Karpas-422 (cell line): ENCODE data around the gene CTBP1. TPM values are rescaled to one million over a fixed set of nuclear protein-coding genes. Genes with fewer than 3 reads are reported as not detected.

Experiments
- DNase-seq: peaks from one replicate; pipeline ENCODE4 v3.0.0-alpha.2; 2015
- H2AFZ ChIP-seq: fragments of 200-600 bp; sonication (generic); 2 replicates; pipeline ENCODE4 v1.6.1; 2014; ENCODE audit warnings: antibody characterized with exemption, low read length, mixed read lengths
- H3K27ac ChIP-seq: fragments of 200-600 bp; sonication (generic); 2 replicates; pipeline ENCODE4 v1.5.1; 2014; ENCODE audit warnings: mild to moderate bottlenecking, low read length, moderate library complexity
- H3K27me3 ChIP-seq: fragments of 200-600 bp; sonication (generic); 2 replicates; pipeline ENCODE4 v1.6.1; 2014; ENCODE audit warnings: low read length, mixed read lengths
- H3K36me3 ChIP-seq: fragments of 200-600 bp; sonication (generic); 2 replicates; pipeline ENCODE4 v1.6.1; 2014; ENCODE audit warnings: low read length, mixed read lengths; ENCODE audit not compliant: insufficient read depth
- H3K4me1 ChIP-seq: fragments of 200-600 bp; sonication (generic); 2 replicates; pipeline ENCODE4 v1.6.1; 2014; ENCODE audit warnings: mild to moderate bottlenecking, low read length, mixed read lengths
- H3K4me2 ChIP-seq: fragments of 200-600 bp; sonication (generic); 2 replicates; pipeline ENCODE4 v1.6.1; 2014; ENCODE audit warnings: low read length, low read depth, mild to moderate bottlenecking; ENCODE audit not compliant: poor library complexity, severe bottlenecking
- H3K4me3 ChIP-seq: fragments of 200-600 bp; sonication (generic); 2 replicates; pipeline ENCODE4 v1.5.1; 2014; ENCODE audit warnings: mild to moderate bottlenecking, antibody characterized with exemption, low read length, mixed read lengths
- H3K79me2 ChIP-seq: fragments of 200-600 bp; sonication (generic); 2 replicates; pipeline ENCODE4 v1.6.1; 2014; ENCODE audit warnings: mild to moderate bottlenecking, low read length, mixed read lengths
- H3K9ac ChIP-seq: fragments of 200-600 bp; sonication (generic); 2 replicates; pipeline ENCODE4 v1.6.0; 2014; ENCODE audit warnings: low read length
- H3K9me2 ChIP-seq: fragments of 200-600 bp; sonication (generic), shearing (Covaris generic); replicated peaks from 2 replicates; pipeline ENCODE4 v1.6.0; 2014; ENCODE audit warnings: mild to moderate bottlenecking, low read length, moderate library complexity; ENCODE audit not compliant: insufficient read depth
- H3K9me3 ChIP-seq: fragments of 300-700, 200-600 bp; sonication (generic); 2 replicates; pipeline ENCODE4 v1.6.1; 2014; ENCODE audit warnings: low read length, mixed read lengths
- H4K20me1 ChIP-seq: fragments of 200-600 bp; sonication (generic); 2 replicates; pipeline ENCODE4 v1.6.1; 2014; ENCODE audit warnings: mild to moderate bottlenecking, antibody characterized with exemption, low read length, low read depth; ENCODE audit not compliant: insufficient read depth
- total RNA-seq: library from RNA; depleted of rRNA; stranded (reverse); fragments of >200 nt; shearing (Covaris generic); gene quantifications from 2 replicates; pipeline ENCODE4 v1.2.3, GENCODE V29; 2014; ENCODE audit warnings: low replicate concordance

The CTBP1 gene
- total RNA-seq, 1 experiment from 2014 or later = 86.9 TPM

GRCh38 chr4:1250921-1251772, 2.2 kb upstream of the CTBP1 start:
- Histone ChIP-seq H3K4me2 (no peak overlapping the region), H3K9me3 (no peaks in the 10 kb centered on the region), H3K79me2 (peaks cover 18% of the 10 kb centered on the region), H3K27ac (no peak overlapping the region), H3K36me3 (no peaks in the 10 kb centered on the region; the same call in 1 of the 2 replicates), H3K4me1 (peaks cover 22% of the 10 kb centered on the region), H3K9ac (no peak overlapping the region), H3K4me3 (no peak overlapping the region), H3K9me2 (no peaks in the 10 kb centered on the region), H4K20me1 (peaks cover 14% of the 10 kb centered on the region), H3K27me3 (no peaks in the 10 kb centered on the region; the same call in 1 of the 2 replicates), H2AFZ (no peak overlapping the region)
- no peak for DNase-seq

DNA sequence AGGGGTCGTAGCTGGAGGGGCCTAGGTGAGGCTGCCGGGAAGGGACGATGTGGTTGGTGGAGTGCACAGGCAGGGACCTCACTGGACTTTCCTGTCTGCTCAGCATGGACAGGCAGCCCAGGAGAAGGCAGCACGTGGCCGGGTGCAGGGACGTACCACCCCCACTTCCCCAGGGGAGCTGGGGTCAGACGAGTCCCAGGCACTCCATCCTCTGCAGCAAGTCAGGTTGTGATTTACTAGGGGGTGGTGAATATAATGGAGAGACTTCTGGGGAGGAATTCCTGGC, 1.5 kb upstream of the CTBP1 start:
- Histone ChIP-seq H4K20me1 (peaks cover 20% of the 10 kb centered on the region), H3K79me2 (peaks cover 25% of the 10 kb centered on the region), H3K27me3 (no peaks in the 10 kb centered on the region; the same call in 1 of the 2 replicates), H3K36me3 (no peaks in the 10 kb centered on the region; the same call in 1 of the 2 replicates), H2AFZ (no peak overlapping the region), H3K4me2 (peak overlapping the region; percentile 81), H3K4me1 (peaks cover 24% of the 10 kb centered on the region), H3K27ac (no peak overlapping the region), H3K4me3 (peak overlapping the region; percentile 71; the same call in 1 of the 2 replicates), H3K9me2 (no peaks in the 10 kb centered on the region), H3K9ac (peak overlapping the region; percentile 91; the same call in 1 of the 2 replicates), H3K9me3 (no peaks in the 10 kb centered on the region)
- DNase-seq = no peak

DNA sequence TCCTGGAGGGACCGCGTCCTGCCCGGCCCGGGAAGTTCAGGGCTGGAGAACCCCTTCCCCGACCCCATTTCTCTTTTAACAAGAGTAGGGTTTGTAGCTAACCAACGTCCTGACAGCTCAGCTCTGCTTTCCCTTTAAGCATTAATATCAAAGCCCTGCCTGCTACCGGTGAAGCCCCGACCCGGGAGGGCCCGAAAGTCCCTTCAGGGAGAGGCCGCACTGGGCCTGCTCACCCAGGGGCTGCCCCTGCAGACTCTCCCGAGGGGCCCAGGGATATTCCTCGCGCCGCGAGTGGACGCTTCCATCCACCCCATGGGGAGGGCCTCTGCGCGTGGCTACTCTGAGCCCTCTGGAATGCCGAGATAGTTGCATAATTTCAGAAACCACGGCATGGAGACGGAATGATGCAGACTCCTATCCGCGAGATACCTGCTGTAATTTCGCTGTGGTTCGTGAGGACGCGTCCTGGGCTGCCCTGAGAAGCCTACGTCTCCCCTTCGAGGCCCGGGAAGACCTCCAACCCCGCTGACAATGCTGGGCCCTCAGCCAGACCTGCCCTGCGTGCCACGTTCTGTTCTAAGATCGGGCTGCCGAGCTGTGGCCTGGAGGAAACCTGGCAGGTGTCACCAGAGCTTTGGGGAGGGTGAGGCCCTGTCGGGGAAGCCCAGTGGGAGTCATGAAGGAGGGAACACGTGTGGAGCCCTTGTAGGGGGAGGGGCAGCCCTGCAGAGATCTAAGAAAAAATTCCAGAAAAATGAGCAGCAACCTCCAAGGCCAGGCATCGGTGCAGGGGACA, 999 bp upstream of the CTBP1 start:
- Histone ChIP-seq H4K20me1 (peaks cover 26% of the 10 kb centered on the region), H3K79me2 (peaks cover 31% of the 10 kb centered on the region), H3K9me2 (no peaks in the 10 kb centered on the region), H3K27ac (peak overlapping the region; percentile 59), H2AFZ (peak overlapping the region; percentile 72; the same call in 1 of the 2 replicates), H3K4me1 (peaks cover 24% of the 10 kb centered on the region), H3K27me3 (no peaks in the 10 kb centered on the region; the same call in 1 of the 2 replicates), H3K36me3 (no peaks in the 10 kb centered on the region; the same call in 1 of the 2 replicates), H3K9me3 (no peaks in the 10 kb centered on the region), H3K9ac (peak overlapping the region; percentile 91), H3K4me3 (peak overlapping the region; percentile 71), H3K4me2 (peak overlapping the region; percentile 81)
- peak; percentile 68 for DNase-seq

DNA sequence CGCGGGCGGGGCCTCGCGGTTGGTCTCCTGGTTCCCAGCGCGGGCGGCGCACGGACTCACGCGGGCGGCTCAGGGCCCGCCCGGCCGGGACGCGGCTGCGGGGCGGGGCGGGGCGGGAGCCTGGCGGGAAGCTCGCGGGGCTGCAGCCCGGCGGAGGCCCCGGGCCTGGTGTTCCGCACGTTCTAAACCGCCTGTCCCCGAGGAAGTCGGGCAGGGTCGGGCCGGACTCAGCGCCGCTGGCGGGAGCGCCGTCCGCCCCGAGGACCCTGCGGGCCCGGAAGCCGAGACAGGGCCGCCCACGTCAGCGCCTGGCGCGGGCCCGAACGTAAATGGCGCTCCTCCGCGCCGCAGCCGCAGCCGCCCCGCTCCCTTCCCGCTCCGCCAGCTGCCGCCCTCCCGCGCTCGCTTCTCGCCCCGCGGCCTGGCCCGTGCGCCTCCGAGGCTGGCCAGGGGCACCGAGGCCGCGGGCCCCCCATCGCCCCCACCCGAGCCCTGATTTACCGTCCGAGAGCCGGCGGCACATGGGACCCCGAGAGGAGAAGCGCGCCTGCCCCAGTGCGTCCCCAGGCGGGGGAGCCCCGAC, 309 bp upstream of the CTBP1 start:
- Histone ChIP-seq H4K20me1 (peaks cover 33% of the 10 kb centered on the region), H3K9me3 (no peaks in the 10 kb centered on the region), H2AFZ (peak overlapping the region; percentile 72; the same call in 1 of the 2 replicates), H3K79me2 (peaks cover 38% of the 10 kb centered on the region), H3K9me2 (no peaks in the 10 kb centered on the region), H3K9ac (peak overlapping the region; percentile 91), H3K27me3 (no peaks in the 10 kb centered on the region), H3K4me1 (peaks cover 24% of the 10 kb centered on the region), H3K4me3 (peak overlapping the region; percentile 71), H3K27ac (peak overlapping the region; percentile 59), H3K4me2 (peak overlapping the region; percentile 81), H3K36me3 (no peaks in the 10 kb centered on the region; the same call in 1 of the 2 replicates)
- DNase-seq = peak; percentile 95

GRCh38 chr4:1247864-1248244, 1.1 kb downstream of the CTBP1 start:
- Histone ChIP-seq H3K27ac (peak overlapping the region; percentile 78), H3K79me2 (peaks cover 51% of the 10 kb centered on the region), H3K36me3 (no peaks in the 10 kb centered on the region; the same call in 1 of the 2 replicates), H3K4me3 (peak overlapping the region; percentile 99), H3K4me1 (peaks cover 24% of the 10 kb centered on the region), H2AFZ (no peak overlapping the region), H3K9me3 (no peaks in the 10 kb centered on the region), H3K27me3 (no peaks in the 10 kb centered on the region), H3K4me2 (peak overlapping the region; percentile 99), H4K20me1 (peaks cover 47% of the 10 kb centered on the region), H3K9me2 (no peaks in the 10 kb centered on the region), H3K9ac (peak overlapping the region; percentile 99)
- peak; percentile 79 for DNase-seq

DNA sequence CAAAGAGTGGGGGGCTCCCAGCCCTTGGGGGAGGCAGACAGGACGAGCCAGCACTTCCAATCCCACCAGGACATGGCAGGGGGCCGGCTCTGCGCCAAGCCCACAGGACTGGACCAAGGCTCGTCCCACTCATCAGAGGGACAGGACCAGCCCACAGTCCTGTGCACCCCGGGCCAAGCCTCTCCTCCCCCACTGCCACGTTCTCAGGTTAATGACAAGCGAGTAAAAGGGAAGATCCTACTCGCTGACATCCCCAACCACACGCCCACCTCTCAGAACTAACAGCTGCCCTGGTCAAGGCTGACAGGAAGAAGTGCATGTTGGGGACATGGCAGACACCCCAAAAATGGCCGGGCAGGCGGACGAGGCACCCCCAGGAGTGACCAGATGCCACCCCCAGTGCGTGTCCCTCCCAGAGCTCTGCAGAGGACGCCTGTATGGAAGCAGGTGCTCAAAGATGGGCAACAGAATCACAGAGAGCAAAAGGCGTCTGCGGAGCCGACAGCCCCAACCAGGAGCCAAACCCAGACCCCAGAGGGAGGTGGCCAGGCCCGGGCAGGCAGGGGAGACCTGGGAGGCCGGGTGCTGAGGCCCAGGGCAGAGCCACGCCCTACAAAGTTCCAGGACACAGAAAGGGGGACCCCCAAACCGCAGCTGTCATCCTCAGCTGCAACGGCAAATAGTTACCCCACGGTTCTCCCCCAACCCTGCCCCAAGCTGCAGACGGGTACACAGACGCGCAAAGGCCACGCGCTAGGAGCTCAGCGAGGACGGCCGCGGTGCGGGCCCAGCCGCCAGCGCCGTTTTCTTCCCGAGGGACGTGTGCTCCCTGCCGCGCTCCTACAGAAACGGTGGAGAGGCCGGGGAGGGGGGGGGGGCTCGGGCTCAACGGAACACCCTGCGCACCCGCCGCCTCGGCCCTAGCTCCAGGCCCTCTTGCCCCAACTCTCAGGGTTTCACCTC, 1.7 kb downstream of the CTBP1 start:
- Histone ChIP-seq H3K27ac (peak overlapping the region; percentile 78), H3K27me3 (no peaks in the 10 kb centered on the region), H3K36me3 (no peaks in the 10 kb centered on the region; the same call in 1 of the 2 replicates), H3K4me1 (peaks cover 24% of the 10 kb centered on the region), H4K20me1 (peaks cover 53% of the 10 kb centered on the region), H2AFZ (no peak overlapping the region), H3K79me2 (peaks cover 58% of the 10 kb centered on the region), H3K9me3 (no peaks in the 10 kb centered on the region), H3K9ac (peak overlapping the region; percentile 99), H3K9me2 (no peaks in the 10 kb centered on the region), H3K4me2 (peak overlapping the region; percentile 99), H3K4me3 (peak overlapping the region; percentile 99)
- DNase-seq = peak; percentile 62

GRCh38 chr4:1246111-1246881, 2.6 kb downstream of the CTBP1 start:
- peaks cover 24% of the 10 kb centered on the region for H3K4me1 ChIP-seq
- peaks cover 67% of the 10 kb centered on the region for H3K79me2 ChIP-seq
- H4K20me1 ChIP-seq = peaks cover 62% of the 10 kb centered on the region
- H3K27me3 ChIP-seq = no peaks in the 10 kb centered on the region
- peak overlapping the region; percentile 99 for H3K4me2 ChIP-seq
- H3K27ac ChIP-seq = no peak overlapping the region
- H3K9ac ChIP-seq = peak overlapping the region; percentile 99; the same call in 1 of the 2 replicates
- peak overlapping the region; percentile 99 for H3K4me3 ChIP-seq
- no peaks in the 10 kb centered on the region for H3K9me3 ChIP-seq
- peak; percentile 72 for DNase-seq
- no peak overlapping the region for H2AFZ ChIP-seq
- no peaks in the 10 kb centered on the region for H3K36me3 ChIP-seq
- H3K9me2 ChIP-seq = no peaks in the 10 kb centered on the region
